ENCODE results near the gene DIP2C. TPM values are rescaled to one million over a fixed set of nuclear protein-coding genes. Genes with fewer than 3 reads are reported as not detected.
A peak's percentile ranks its signal among the peaks of the same experiment; 100 is the strongest.
"Not testable (repeated sequence)": the region's sequence is repeated elsewhere in the genome, so short reads cannot be mapped to it uniquely, and the experiment has no call there.

The DIP2C gene
- total and polyA plus RNA-seq, 3 experiments from 2014 or later = 0.44 to 1.1 (median 0.55) TPM

GRCh38 chr10:454860-455259 lies 234.6 kb downstream of the DIP2C start:
- Mint-ChIP-seq H3K27ac (peak overlapping the region in 4 of 8 donors; percentile 8 to 84 (median 31)), H3K4me1 (peaks cover 37 to 39% (median 37%) of the 10 kb centered on the region in 3 donors), H3K4me3 (peak overlapping the region in 2 of 7 donors; percentile 6 to 29), H3K9me3 (no peaks in the 10 kb centered on the region), H3K36me3 (peaks cover 0 to 4% (median 2%) of the 10 kb centered on the region in 3 donors), H3K27me3 (peaks cover 0 to 3% of the 10 kb centered on the region in 2 donors)
- ChIA-PET CTCF (no interaction called here), POLR2A (no interaction called here)
- H3K27me3 ChIP-seq (ENCODE audit: insufficient read depth, low read length, poor library complexity, severe bottlenecking) = no peaks in the 10 kb centered on the region
- H3K36me3 ChIP-seq (ENCODE audit: insufficient read depth, low read length) = no peaks in the 10 kb centered on the region
- peaks cover 46% of the 10 kb centered on the region for H3K4me1 ChIP-seq (ENCODE audit: insufficient read depth, low read length)
- no peak overlapping the region for H3K27ac ChIP-seq (ENCODE audit: low read depth, low read length)
- H3K4me3 ChIP-seq (ENCODE audit: low read length) = no peak overlapping the region
- H3K9me3 ChIP-seq (ENCODE audit: low read length) = no peaks in the 10 kb centered on the region
- no peak for DNase-seq

- Mint-ChIP-seq H3K27ac (peak overlapping the region in 1 of 8 donors; percentile 25), H3K4me3 (no peak overlapping the region), H3K4me1 (peaks cover 43 to 45% (median 43%) of the 10 kb centered on the region in 3 donors), H3K27me3 (peaks cover 2 to 3% of the 10 kb centered on the region in 2 donors), H3K36me3 (peaks cover 0 to 4% (median 2%) of the 10 kb centered on the region in 3 donors), H3K9me3 (no peaks in the 10 kb centered on the region)
- H3K9me3 ChIP-seq (ENCODE audit: low read length) = no peaks in the 10 kb centered on the region
- POLR2A ChIA-PET = no interaction called here
- H3K27ac ChIP-seq (ENCODE audit: low read depth, low read length) = no peak overlapping the region
- H3K36me3 ChIP-seq (ENCODE audit: insufficient read depth, low read length) = no peaks in the 10 kb centered on the region
- H3K27me3 ChIP-seq (ENCODE audit: insufficient read depth, low read length, poor library complexity, severe bottlenecking) = no peaks in the 10 kb centered on the region
- H3K4me1 ChIP-seq (ENCODE audit: insufficient read depth, low read length) = peaks cover 52% of the 10 kb centered on the region
- CTCF ChIA-PET = no interaction called here
- H3K4me3 ChIP-seq (ENCODE audit: low read length) = no peak overlapping the region
- no peak for DNase-seq
These were observed 235.8 kb downstream of the DIP2C start for GRCh38 chr10:453647-454046.

- CTCF ChIA-PET = no interaction called here
- Histone ChIP-seq H3K27ac (ENCODE audit: low read depth, low read length) (no peak overlapping the region), H3K36me3 (ENCODE audit: insufficient read depth, low read length) (no peaks in the 10 kb centered on the region), H3K4me3 (ENCODE audit: low read length) (no peak overlapping the region), H3K4me1 (ENCODE audit: insufficient read depth, low read length) (peaks cover 52% of the 10 kb centered on the region), H3K9me3 (ENCODE audit: low read length) (no peaks in the 10 kb centered on the region), H3K27me3 (ENCODE audit: insufficient read depth, low read length, poor library complexity, severe bottlenecking) (no peaks in the 10 kb centered on the region)
- H3K27ac Mint-ChIP-seq = peak overlapping the region in 4 of 8 donors; percentile 11 to 17 (median 12)
- peaks cover 43 to 45% (median 43%) of the 10 kb centered on the region in 3 donors for H3K4me1 Mint-ChIP-seq
- H3K9me3 Mint-ChIP-seq = no peaks in the 10 kb centered on the region
- peaks cover 0 to 2% of the 10 kb centered on the region in 2 donors for H3K27me3 Mint-ChIP-seq
- POLR2A ChIA-PET = no interaction called here
- no peak for DNase-seq
- H3K36me3 Mint-ChIP-seq = peaks cover 0 to 4% (median 0%) of the 10 kb centered on the region in 3 donors
- H3K4me3 Mint-ChIP-seq = peak overlapping the region in 1 of 7 donors; percentile 13
These were observed 236.7 kb downstream of the DIP2C start for GRCh38 chr10:452512-453426.

- H3K4me1 ChIP-seq (ENCODE audit: insufficient read depth, low read length) = peaks cover 55% of the 10 kb centered on the region
- Mint-ChIP-seq H3K9me3 (no peaks in the 10 kb centered on the region), H3K4me1 (peaks cover 42 to 45% (median 44%) of the 10 kb centered on the region in 3 donors), H3K36me3 (peaks cover 0 to under 1% (median 0%) of the 10 kb centered on the region in 3 donors), H3K4me3 (peak overlapping the region in 6 of 7 donors; percentile 43 to 86 (median 79)), H3K27me3 (peaks cover 0 to 2% of the 10 kb centered on the region in 2 donors), H3K27ac (peak overlapping the region; percentile 67 to 96 (median 84))
- H3K4me3 ChIP-seq (ENCODE audit: low read length) = peak overlapping the region; percentile 54
- CTCF ChIA-PET = no interaction called here
- H3K9me3 ChIP-seq (ENCODE audit: low read length) = no peaks in the 10 kb centered on the region
- no peak overlapping the region for H3K27ac ChIP-seq (ENCODE audit: low read depth, low read length)
- H3K36me3 ChIP-seq (ENCODE audit: insufficient read depth, low read length) = no peaks in the 10 kb centered on the region
- POLR2A ChIA-PET = no interaction called here
- no peaks in the 10 kb centered on the region for H3K27me3 ChIP-seq (ENCODE audit: insufficient read depth, low read length, poor library complexity, severe bottlenecking)
- no peak for DNase-seq
These were observed 237.6 kb downstream of the DIP2C start for GRCh38 chr10:451856-452255.

- H3K4me3 Mint-ChIP-seq = peak overlapping the region; percentile 43 to 86 (median 82)
- Histone ChIP-seq H3K9me3 (ENCODE audit: low read length) (no peaks in the 10 kb centered on the region), H3K4me1 (ENCODE audit: insufficient read depth, low read length) (peaks cover 63% of the 10 kb centered on the region), H3K4me3 (ENCODE audit: low read length) (peak overlapping the region; percentile 54), H3K27ac (ENCODE audit: low read depth, low read length) (no peak overlapping the region), H3K27me3 (ENCODE audit: insufficient read depth, low read length, poor library complexity, severe bottlenecking) (no peaks in the 10 kb centered on the region), H3K36me3 (ENCODE audit: insufficient read depth, low read length) (no peaks in the 10 kb centered on the region)
- H3K27ac Mint-ChIP-seq = peak overlapping the region; percentile 67 to 96 (median 84)
- peak; percentile 42 to 88 (median 80) for DNase-seq
- POLR2A ChIA-PET = interaction anchor here (0.6 to 1.0 kb wide), 3 partner anchors 19 to 343 kb away, joined by 4 to 7 read pairs (median 4); partner anchors contain the start of gene ZMYND11
- no peaks in the 10 kb centered on the region for H3K36me3 Mint-ChIP-seq
- H3K4me1 Mint-ChIP-seq = peaks cover 39 to 51% (median 50%) of the 10 kb centered on the region in 3 donors
- no peaks in the 10 kb centered on the region for H3K9me3 Mint-ChIP-seq
- CTCF ChIA-PET = interaction anchor here (0.7 kb wide), 1 partner anchor 19 kb away, joined by 3 read pairs; no protein-coding TSS in a partner anchor
- peaks cover 0 to 2% of the 10 kb centered on the region in 2 donors for H3K27me3 Mint-ChIP-seq
These were observed 238.4 kb downstream of the DIP2C start for GRCh38 chr10:451021-451471.

GRCh38 chr10:450463-450862 lies 239.0 kb downstream of the DIP2C start:
- H3K27ac Mint-ChIP-seq = peak overlapping the region; percentile 35 to 96 (median 84)
- H3K27ac ChIP-seq (ENCODE audit: low read depth, low read length) = no peak overlapping the region
- H3K36me3 Mint-ChIP-seq = no peaks in the 10 kb centered on the region
- peak overlapping the region; percentile 43 to 86 (median 82) for H3K4me3 Mint-ChIP-seq
- peak overlapping the region; percentile 54 for H3K4me3 ChIP-seq (ENCODE audit: low read length)
- no peaks in the 10 kb centered on the region for H3K36me3 ChIP-seq (ENCODE audit: insufficient read depth, low read length)
- no peaks in the 10 kb centered on the region for H3K9me3 Mint-ChIP-seq
- ChIA-PET POLR2A (interaction anchor here (1.0 kb wide), 1 partner anchor 315 kb away, joined by 4 read pairs; the partner anchor contains the start of gene ZMYND11), CTCF (no interaction called here)
- no peak for DNase-seq
- peaks cover 0 to 2% of the 10 kb centered on the region in 2 donors for H3K27me3 Mint-ChIP-seq
- peaks cover 68% of the 10 kb centered on the region for H3K4me1 ChIP-seq (ENCODE audit: insufficient read depth, low read length)
- H3K4me1 Mint-ChIP-seq = peaks cover 39 to 53% (median 50%) of the 10 kb centered on the region in 3 donors
- no peaks in the 10 kb centered on the region for H3K9me3 ChIP-seq (ENCODE audit: low read length)
- no peaks in the 10 kb centered on the region for H3K27me3 ChIP-seq (ENCODE audit: insufficient read depth, low read length, poor library complexity, severe bottlenecking)

- Mint-ChIP-seq H3K27ac (peak overlapping the region in 7 of 8 donors; percentile 14 to 79 (median 65)), H3K4me1 (peaks cover 37 to 53% (median 50%) of the 10 kb centered on the region in 3 donors), H3K4me3 (peak overlapping the region in 1 of 7 donors; percentile 17)
- H3K27ac ChIP-seq (ENCODE audit: low read depth, low read length); CTCF ChIA-PET; H3K9me3 ChIP-seq (ENCODE audit: low read length); H3K27me3 Mint-ChIP-seq; DNase-seq; H3K9me3 Mint-ChIP-seq; H3K36me3 Mint-ChIP-seq; H3K27me3 ChIP-seq (ENCODE audit: insufficient read depth, low read length, poor library complexity, severe bottlenecking); H3K36me3 ChIP-seq (ENCODE audit: insufficient read depth, low read length); H3K4me3 ChIP-seq (ENCODE audit: low read length): not testable (repeated sequence)
- H3K4me1 ChIP-seq (ENCODE audit: insufficient read depth, low read length) = peaks cover 59% of the 10 kb centered on the region
- POLR2A ChIA-PET = interaction anchor here (0.7 kb wide), 1 partner anchor 36 kb away, joined by 3 read pairs; no protein-coding TSS in a partner anchor
These were observed 240.1 kb downstream of the DIP2C start for GRCh38 chr10:449331-449730.

- CTCF ChIA-PET = no interaction called here
- peaks cover 0 to 2% of the 10 kb centered on the region in 2 donors for H3K27me3 Mint-ChIP-seq
- H3K9me3 ChIP-seq (ENCODE audit: low read length) = no peaks in the 10 kb centered on the region
- H3K4me3 Mint-ChIP-seq = no peak overlapping the region
- DNase-seq = no peak
- POLR2A ChIA-PET = no interaction called here
- no peaks in the 10 kb centered on the region for H3K9me3 Mint-ChIP-seq
- H3K36me3 ChIP-seq (ENCODE audit: insufficient read depth, low read length) = no peaks in the 10 kb centered on the region
- peaks cover 7 to 15% (median 10%) of the 10 kb centered on the region in 3 donors for H3K36me3 Mint-ChIP-seq
- no peak overlapping the region for H3K27ac Mint-ChIP-seq
- H3K4me1 Mint-ChIP-seq = peaks cover 9 to 25% (median 19%) of the 10 kb centered on the region in 3 donors
- H3K4me1 ChIP-seq (ENCODE audit: insufficient read depth, low read length) = peaks cover 19% of the 10 kb centered on the region
- no peak overlapping the region for H3K4me3 ChIP-seq (ENCODE audit: low read length)
- H3K27ac ChIP-seq (ENCODE audit: low read depth, low read length) = no peak overlapping the region
- no peaks in the 10 kb centered on the region for H3K27me3 ChIP-seq (ENCODE audit: insufficient read depth, low read length, poor library complexity, severe bottlenecking)
These were observed 246.0 kb downstream of the DIP2C start for GRCh38 chr10:443459-443858.

All from CD8-positive, alpha-beta memory T cell (primary cell).